Measurements from ENCODE around the gene ZCCHC17.

GRCh38 chr1:31409946-31410858, 113.4 kb downstream of the ZCCHC17 start:
- TF ChIP-seq CTCF (conservative IDR thresholded peaks at IDR 0.05; ENCODE audit: low read depth, low read length) (no peak), EZH2 (IDR thresholded peaks at IDR 0.05; ENCODE audit: borderline replicate concordance, low read depth, low read length, poor library complexity, severe bottlenecking) (no peak)
